Smooth muscle cell (in vitro differentiated cells): ENCODE data around the gene LRRC58. TPM values are rescaled to one million over a fixed set of nuclear protein-coding genes. Genes with fewer than 3 reads are reported as not detected.

ENCODE experiments used
- DNase-seq: peaks from one replicate; lab custom pipeline; 2025; ENCODE audit not compliant: unreplicated experiment; lab: John Stamatoyannopoulos, UW
- H2AFZ ChIP-seq: fragments of 200-600 bp; sonication (generic); 2 replicates; pipeline ENCODE4 v1.6.0; 2016; ENCODE audit warnings: antibody characterized with exemption, low read depth, mild to moderate bottlenecking
- H3F3A ChIP-seq: fragments of 200-600 bp; sonication (generic); 2 replicates; pipeline ENCODE4 v1.6.0; 2017; ENCODE audit warnings: antibody characterized with exemption, low read depth
- H3K27ac ChIP-seq: fragments of 200-600 bp; sonication (generic); 2 replicates; pipeline ENCODE4 v1.5.1; 2016; ENCODE audit warnings: low read depth, mild to moderate bottlenecking
- H3K27me3 ChIP-seq: fragments of 200-600 bp; sonication (generic); 2 replicates; pipeline ENCODE4 v1.6.1; 2016; ENCODE audit warnings: low read depth, mild to moderate bottlenecking
- H3K36me3 ChIP-seq: fragments of 200-600 bp; sonication (generic); 2 replicates; pipeline ENCODE4 v1.5.1; 2016; ENCODE audit warnings: low read depth
- H3K4me1 ChIP-seq: fragments of 200-600 bp; sonication (generic); 2 replicates; pipeline ENCODE4 v1.5.1; 2016; ENCODE audit warnings: low read depth
- H3K4me2 ChIP-seq: fragments of 200-600 bp; sonication (generic); 2 replicates; pipeline ENCODE4 v1.6.0; 2016; ENCODE audit warnings: mild to moderate bottlenecking
- H3K4me3 ChIP-seq: fragments of 200-600 bp; sonication (generic); 2 replicates; pipeline ENCODE4 v1.5.1; 2016; ENCODE audit warnings: mild to moderate bottlenecking
- H3K79me2 ChIP-seq: fragments of 200-600 bp; sonication (generic); 2 replicates; pipeline ENCODE4 v1.6.0; 2016; ENCODE audit warnings: low read depth, mild to moderate bottlenecking
- H3K9ac ChIP-seq: fragments of 200-600 bp; sonication (generic); 2 replicates; pipeline ENCODE4 v1.6.0; 2016; ENCODE audit warnings: low read depth
- H3K9me3 ChIP-seq: fragments of 200-600 bp; sonication (generic); replicated peaks from 2 replicates; pipeline ENCODE4 v1.5.1; 2016; ENCODE audit warnings: low read depth
- H4K20me1 ChIP-seq: fragments of 200-600 bp; sonication (generic); 2 replicates; pipeline ENCODE4 v1.6.0; 2016; ENCODE audit warnings: low read depth
- WGBS: methylation state at CpG from one replicate; pipeline ENCODE4 v1.1.7; 2016; ENCODE audit warnings: low lambda C conversion rate; 5-methylcytosine and 5-hydroxymethylcytosine counted together
- polyA plus RNA-seq: library from polyadenylated mRNA; unstranded; fragments of >200 nt; fragmentation: Nextera tagmentation; extraction: Ambion mirVana; gene quantifications from 2 replicates; pipeline ENCODE4 v1.2.1, GENCODE V29; 2016
- total RNA-seq: library from RNA; depleted of rRNA; stranded (reverse); fragments of >200 nt; gene quantifications from 2 replicates; pipeline ENCODE4 v1.2.3, GENCODE V29; 2014
- TF ChIP-seq, protein P1 (sequence below): fragments of 200-600 bp; sonication (generic); IDR thresholded peaks from 2 replicates; pipeline ENCODE4 v1.5.1; 2017; ENCODE audit warnings: borderline replicate concordance, mild to moderate bottlenecking, antibody characterized with exemption; ENCODE audit not compliant: insufficient read depth, poor library complexity, severe bottlenecking

Gene LRRC58
- total RNA-seq (20.4 and 28.1 TPM in 2 replicates), polyA plus RNA-seq (4.9 and 6.4 TPM in 2 replicates)

DNA sequence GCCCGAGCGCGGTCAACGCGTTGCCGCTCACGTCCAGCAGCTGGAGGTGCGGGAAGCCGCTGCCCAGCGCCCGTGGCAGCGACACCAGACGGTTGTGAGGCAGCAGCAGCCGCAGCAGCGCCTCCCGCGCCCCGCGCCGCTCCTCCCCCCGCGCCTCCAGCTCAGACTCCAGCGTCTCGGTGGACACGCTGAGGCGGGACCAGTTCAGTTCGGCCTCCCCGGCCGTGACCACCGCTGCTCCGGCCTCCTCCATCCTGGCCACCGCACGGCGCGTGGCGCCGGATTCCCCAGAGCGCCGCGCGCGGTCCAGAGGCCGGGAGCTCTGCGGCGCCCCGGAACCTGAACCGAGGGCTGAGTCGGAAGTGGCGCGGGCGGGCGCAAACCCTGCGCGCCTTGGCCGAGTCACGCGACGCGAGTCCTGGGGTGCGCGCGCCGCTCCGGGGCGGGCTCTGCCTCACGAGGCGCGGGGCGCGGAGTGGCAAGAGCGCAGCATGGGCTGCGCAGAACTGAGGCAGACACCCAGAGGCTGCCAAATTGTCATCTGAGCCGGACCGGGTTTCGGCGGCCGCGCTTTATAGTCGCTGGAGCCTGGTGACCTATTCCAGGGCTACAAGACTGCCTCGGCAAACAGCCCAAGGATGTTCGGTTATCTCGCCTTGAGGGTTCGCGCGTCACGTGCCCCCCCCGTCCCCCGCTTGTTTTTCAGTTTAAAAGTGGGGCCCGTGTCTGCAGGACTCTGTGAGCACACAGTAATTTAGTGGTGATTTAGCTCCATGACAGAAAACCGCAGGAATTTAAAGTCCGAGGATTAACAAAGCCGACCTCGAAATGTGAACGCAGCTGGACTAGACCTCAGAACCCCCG is at the start of gene LRRC58:
TSS of gene LRRC58 (minus strand) at position 364 of the 864 bp plus-strand sequence. CDS start at position 253, 111 bp downstream.
- H4K20me1 ChIP-seq: peaks cover 36% of the 10 kb centered on the region
- peak within 1 kb of the TSS; percentile 81 for H2AFZ ChIP-seq
- H3K4me2 ChIP-seq: peak within 1 kb of the TSS; percentile 86
- no peaks in the 10 kb centered on the region for H3K36me3 ChIP-seq
- H3K4me3 ChIP-seq: peak within 1 kb of the TSS; percentile 85
- TF ChIP-seq, protein P1, sequence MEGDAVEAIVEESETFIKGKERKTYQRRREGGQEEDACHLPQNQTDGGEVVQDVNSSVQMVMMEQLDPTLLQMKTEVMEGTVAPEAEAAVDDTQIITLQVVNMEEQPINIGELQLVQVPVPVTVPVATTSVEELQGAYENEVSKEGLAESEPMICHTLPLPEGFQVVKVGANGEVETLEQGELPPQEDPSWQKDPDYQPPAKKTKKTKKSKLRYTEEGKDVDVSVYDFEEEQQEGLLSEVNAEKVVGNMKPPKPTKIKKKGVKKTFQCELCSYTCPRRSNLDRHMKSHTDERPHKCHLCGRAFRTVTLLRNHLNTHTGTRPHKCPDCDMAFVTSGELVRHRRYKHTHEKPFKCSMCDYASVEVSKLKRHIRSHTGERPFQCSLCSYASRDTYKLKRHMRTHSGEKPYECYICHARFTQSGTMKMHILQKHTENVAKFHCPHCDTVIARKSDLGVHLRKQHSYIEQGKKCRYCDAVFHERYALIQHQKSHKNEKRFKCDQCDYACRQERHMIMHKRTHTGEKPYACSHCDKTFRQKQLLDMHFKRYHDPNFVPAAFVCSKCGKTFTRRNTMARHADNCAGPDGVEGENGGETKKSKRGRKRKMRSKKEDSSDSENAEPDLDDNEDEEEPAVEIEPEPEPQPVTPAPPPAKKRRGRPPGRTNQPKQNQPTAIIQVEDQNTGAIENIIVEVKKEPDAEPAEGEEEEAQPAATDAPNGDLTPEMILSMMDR: no peak
- H3K4me1 ChIP-seq: peaks cover 15% of the 10 kb centered on the region
- peak; percentile 84 for DNase-seq
- peaks cover 11% of the 10 kb centered on the region for H3F3A ChIP-seq
- WGBS: under 1% methylated on average over 83 of the region's 95 CpGs
- H3K27me3 ChIP-seq: no peaks in the 10 kb centered on the region
- peak within 1 kb of the TSS; percentile 84 for H3K9ac ChIP-seq
- peak within 1 kb of the TSS; percentile 78 for H3K27ac ChIP-seq
- no peaks in the 10 kb centered on the region for H3K9me3 ChIP-seq
- H3K79me2 ChIP-seq: peaks cover 38% of the 10 kb centered on the region

DNA sequence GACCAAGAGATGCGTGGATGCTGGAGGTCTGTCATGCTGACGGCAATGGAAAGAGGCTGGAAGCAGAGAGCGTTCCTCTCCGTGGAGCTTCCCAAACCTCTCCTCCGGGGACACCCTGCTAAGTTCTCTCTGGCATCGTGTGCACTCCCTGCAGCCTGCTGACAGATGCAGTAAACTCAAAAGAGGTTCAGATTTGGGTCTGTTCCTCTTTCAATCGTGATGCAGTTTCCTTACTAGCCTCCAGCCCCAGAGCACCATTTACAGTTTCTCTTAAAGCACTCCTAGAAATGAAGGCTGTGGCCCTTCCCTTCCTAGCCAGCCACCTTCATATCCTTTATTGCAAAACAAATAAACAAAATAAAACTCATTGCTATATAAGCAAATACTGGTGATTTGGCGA is 47.3 kb upstream of the LRRC58 start:
- H3K4me1 ChIP-seq: no peaks in the 10 kb centered on the region
- H3K36me3 ChIP-seq: peaks cover 49% of the 10 kb centered on the region
- H2AFZ ChIP-seq: no peak overlapping the region
- H3K4me3 ChIP-seq: no peak overlapping the region
- no peaks in the 10 kb centered on the region for H3K79me2 ChIP-seq
- TF ChIP-seq, protein P1: no peak
- H3F3A ChIP-seq: peaks cover 18% of the 10 kb centered on the region
- H3K27ac ChIP-seq: no peak overlapping the region
- DNase-seq: no peak
- WGBS: 97% methylated on average over 8 of the region's 8 CpGs
- H3K9me3 ChIP-seq: no peaks in the 10 kb centered on the region
- H3K27me3 ChIP-seq: no peaks in the 10 kb centered on the region
- no peak overlapping the region for H3K9ac ChIP-seq
- H4K20me1 ChIP-seq: peaks cover 5% of the 10 kb centered on the region
- H3K4me2 ChIP-seq: no peak overlapping the region

DNA sequence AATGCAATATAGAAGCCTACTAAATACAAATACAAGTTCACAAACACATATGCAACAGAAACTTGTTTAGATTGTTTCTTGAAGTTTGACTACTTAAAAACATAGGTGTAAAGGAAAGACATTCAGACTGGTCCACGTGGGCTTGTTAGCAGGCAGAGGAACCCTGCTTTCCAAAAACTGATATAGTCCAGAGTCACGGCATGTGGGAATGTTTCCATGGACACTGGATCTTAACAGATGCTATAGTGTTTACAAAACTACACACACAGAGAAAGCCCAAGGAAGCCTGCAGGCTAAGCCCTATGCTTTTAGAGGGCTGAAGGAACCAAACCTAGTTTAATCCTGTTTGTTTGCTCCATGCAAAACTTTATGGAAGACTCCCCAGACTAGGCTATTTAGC is 45.2 kb upstream of the LRRC58 start:
- Histone ChIP-seq H3K9me3 (no peaks in the 10 kb centered on the region), H3K79me2 (no peaks in the 10 kb centered on the region), H2AFZ (no peak overlapping the region), H3K4me2 (no peak overlapping the region), H3K27ac (peak overlapping the region; percentile 70), H3K9ac (no peak overlapping the region), H3F3A (peaks cover 18% of the 10 kb centered on the region), H3K4me1 (no peaks in the 10 kb centered on the region), H3K27me3 (no peaks in the 10 kb centered on the region), H4K20me1 (peaks cover 5% of the 10 kb centered on the region), H3K36me3 (peaks cover 31% of the 10 kb centered on the region), H3K4me3 (no peak overlapping the region)
- no peak for DNase-seq
- TF ChIP-seq, protein P1: no peak
- WGBS: 52% methylated on average over 2 of the region's 2 CpGs

DNA sequence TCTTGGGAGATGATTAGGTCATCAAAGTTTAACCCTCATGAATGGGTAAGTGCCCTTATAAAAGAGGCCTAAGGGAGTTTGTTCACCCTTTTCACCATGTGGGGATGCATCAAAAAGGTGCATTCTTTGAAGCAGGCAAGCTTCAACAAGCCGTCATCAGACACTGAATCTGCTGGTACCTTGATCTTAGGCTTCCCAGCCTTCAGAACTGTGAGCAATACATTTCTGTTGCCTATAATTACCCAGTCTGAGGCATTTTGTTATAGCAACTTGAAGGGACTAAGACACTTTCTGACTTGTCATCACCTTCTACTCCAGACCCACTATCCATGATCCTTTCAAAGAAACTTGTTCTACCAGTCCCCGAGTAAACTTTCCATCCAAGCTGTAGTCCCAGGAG is 44.6 kb upstream of the LRRC58 start:
- Histone ChIP-seq H3K4me2 (no peak overlapping the region), H3K79me2 (no peaks in the 10 kb centered on the region), H3K36me3 (peaks cover 26% of the 10 kb centered on the region), H3K4me3 (no peak overlapping the region), H3K27me3 (no peaks in the 10 kb centered on the region), H3K9me3 (no peaks in the 10 kb centered on the region), H3K4me1 (no peaks in the 10 kb centered on the region), H4K20me1 (peaks cover 5% of the 10 kb centered on the region), H3K27ac (peak overlapping the region; percentile 70), H3K9ac (no peak overlapping the region), H3F3A (peaks cover 18% of the 10 kb centered on the region), H2AFZ (no peak overlapping the region)
- no peak for DNase-seq
- TF ChIP-seq, protein P1: no peak
- WGBS: 77% methylated on average over 2 of the region's 2 CpGs
